AG04449 (cell line): ENCODE data around the gene ELL2.

Experiments used
- CTCF ChIA-PET: fragments of 350-600 bp; formaldehyde crosslinking; extraction: SDS; loops from one replicate; lab custom pipeline; 2021; ENCODE audit warnings: antibody characterized with exemption; lab: Yijun Ruan, JAX
- POLR2A ChIA-PET: fragments of 400-600, 350-600 bp; formaldehyde crosslinking; extraction: SDS; loops from one replicate; lab custom pipeline; 2020; ENCODE audit warnings: antibody characterized with exemption, inconsistent platforms; lab: Yijun Ruan, JAX
- DNase-seq: peaks from one replicate; pipeline ENCODE4 v3.0.0-alpha.2; 2010; ENCODE audit warnings: low read depth, low spot score
- H3K4me3 ChIP-seq: 2 replicates; pipeline ENCODE4 v1.5.1; 2011; ENCODE audit warnings: low read depth, mild to moderate bottlenecking, control low read depth, low read length
- TF ChIP-seq, protein P1 (sequence below): IDR thresholded peaks from one replicate; pipeline ENCODE4 v1.5.1; 2011; ENCODE audit warnings: mild to moderate bottlenecking, moderate library complexity, low read length, control low read depth, inconsistent platforms; ENCODE audit not compliant: insufficient read depth; ENCODE audit errors: missing control alignments

ELL2 gene

DNA sequence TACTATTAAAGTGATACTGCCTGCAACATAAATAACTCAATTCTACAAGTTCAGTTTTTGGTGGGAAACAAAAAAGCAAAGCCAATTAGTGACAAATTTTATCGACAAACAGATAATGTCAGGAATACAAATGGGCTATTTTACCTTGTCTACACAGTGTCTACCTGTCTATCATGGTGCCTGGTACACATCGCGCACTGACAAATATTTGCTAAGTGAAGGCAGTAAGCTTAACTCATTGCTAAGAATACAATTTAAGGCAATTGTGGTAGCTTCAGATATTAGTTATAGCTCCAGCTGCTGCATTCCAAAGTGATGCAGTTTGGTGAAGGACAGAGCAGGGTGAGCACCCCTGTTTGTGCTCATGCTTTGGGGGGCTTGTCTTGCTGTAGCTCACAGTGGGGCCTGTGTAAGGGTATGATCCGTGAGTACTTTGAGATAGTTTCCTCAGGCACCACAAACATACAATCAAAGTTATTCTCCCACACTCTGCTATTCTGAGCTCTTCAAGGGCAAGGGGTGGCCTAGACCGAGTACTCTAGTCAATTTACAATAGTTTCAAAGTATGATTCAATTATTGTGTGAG lies 24.7 kb downstream of the ELL2 start:
- CTCF ChIA-PET, result interaction anchor here (1.5 to 1.7 kb wide), 2 partner anchors 9 to 400 kb away, joined by 3 to 8 read pairs; no protein-coding TSS in a partner anchor
- no peak for DNase-seq
- H3K4me3 ChIP-seq, result no peak overlapping the region
- TF ChIP-seq, protein P1, sequence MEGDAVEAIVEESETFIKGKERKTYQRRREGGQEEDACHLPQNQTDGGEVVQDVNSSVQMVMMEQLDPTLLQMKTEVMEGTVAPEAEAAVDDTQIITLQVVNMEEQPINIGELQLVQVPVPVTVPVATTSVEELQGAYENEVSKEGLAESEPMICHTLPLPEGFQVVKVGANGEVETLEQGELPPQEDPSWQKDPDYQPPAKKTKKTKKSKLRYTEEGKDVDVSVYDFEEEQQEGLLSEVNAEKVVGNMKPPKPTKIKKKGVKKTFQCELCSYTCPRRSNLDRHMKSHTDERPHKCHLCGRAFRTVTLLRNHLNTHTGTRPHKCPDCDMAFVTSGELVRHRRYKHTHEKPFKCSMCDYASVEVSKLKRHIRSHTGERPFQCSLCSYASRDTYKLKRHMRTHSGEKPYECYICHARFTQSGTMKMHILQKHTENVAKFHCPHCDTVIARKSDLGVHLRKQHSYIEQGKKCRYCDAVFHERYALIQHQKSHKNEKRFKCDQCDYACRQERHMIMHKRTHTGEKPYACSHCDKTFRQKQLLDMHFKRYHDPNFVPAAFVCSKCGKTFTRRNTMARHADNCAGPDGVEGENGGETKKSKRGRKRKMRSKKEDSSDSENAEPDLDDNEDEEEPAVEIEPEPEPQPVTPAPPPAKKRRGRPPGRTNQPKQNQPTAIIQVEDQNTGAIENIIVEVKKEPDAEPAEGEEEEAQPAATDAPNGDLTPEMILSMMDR, result no peak
- POLR2A ChIA-PET, result interaction anchor here (0.7 kb wide), 1 partner anchor 177 kb away, joined by 3 read pairs; no protein-coding TSS in a partner anchor

DNA sequence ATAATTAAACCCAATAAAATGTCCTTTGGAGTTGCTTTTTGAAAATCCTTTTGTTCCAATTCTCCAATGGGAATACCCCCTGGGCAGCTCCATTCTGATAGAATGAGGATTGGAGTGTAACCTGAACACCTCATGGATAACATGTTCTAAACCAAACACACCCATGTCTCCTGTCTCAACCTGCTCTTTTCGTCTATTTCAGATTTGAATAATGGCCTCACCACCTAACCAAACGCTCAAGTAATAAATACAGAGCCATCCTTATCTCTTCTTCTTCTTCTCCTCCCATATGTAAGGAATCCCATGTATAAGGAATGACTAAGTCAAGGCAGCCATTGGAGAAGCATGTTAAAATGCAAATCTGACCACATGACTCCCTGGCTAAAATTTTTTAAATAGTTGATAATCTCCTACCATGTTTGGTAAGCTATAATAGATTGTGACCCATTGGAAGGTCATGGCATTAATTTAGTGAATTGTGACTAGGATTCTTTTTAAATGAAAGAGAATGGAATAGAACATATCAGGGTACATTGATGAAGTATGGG lies 26.0 kb downstream of the ELL2 start:
- ChIA-PET POLR2A (no interaction called here), CTCF (interaction anchor here (0.6 to 2.1 kb wide), 4 partner anchors 9 to 401 kb away, joined by 3 to 8 read pairs (median 4); no protein-coding TSS in a partner anchor)
- no peak for DNase-seq
- TF ChIP-seq, protein P1, result no peak
- no peak overlapping the region for H3K4me3 ChIP-seq

DNA sequence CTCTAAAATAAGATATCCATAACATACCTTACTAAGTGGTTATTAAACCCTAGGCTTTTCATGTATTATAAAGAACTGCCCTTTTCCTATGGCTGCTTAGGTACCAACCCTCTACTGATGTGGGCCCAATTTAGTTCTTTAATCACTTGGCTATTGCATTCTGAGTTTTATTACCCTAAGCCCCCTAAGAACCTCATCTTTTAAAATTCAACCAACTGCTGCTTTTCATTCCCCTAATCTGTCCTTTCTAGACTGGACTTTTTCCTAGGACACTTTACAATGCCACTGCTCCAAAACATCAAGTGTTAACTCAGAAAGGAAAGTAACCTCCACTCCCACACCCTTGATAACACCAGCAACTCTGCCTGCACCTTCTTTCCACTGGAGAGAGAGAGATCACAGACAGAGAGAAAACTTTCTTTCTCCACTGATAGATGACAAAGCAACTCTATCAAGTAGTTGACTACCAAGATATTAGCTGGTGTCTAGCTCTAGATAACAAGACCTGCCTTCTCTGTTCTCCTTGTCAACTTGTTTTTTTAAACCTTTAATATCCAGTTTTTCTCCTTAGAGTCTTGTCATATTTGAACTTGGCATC lies 27.3 kb downstream of the ELL2 start:
- ChIA-PET POLR2A (no interaction called here), CTCF (interaction anchor here (2.1 kb wide), 1 partner anchor 10 kb away, joined by 6 read pairs; no protein-coding TSS in a partner anchor)
- TF ChIP-seq, protein P1, result no peak
- DNase-seq, result no peak
- H3K4me3 ChIP-seq, result no peak overlapping the region

DNA sequence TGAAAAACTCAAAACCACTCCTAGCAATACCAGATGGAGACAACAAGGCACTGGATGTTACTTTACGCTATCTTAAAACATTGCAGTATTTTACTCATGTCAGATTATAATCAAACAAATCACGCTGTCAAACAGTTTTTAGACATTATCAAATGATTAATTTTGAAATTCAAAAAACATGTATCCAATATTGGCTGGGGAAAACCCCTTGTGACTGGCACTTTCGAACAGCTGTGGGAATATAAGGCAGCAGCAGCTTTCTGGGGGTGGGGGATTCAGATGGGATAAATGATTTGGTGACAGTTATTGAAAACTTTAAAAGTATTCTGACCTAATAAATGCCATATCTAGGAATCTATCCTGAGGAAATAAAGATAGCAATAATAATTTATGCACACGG lies 28.7 kb downstream of the ELL2 start:
- ChIA-PET CTCF (no interaction called here), POLR2A (no interaction called here)
- no peak for DNase-seq
- TF ChIP-seq, protein P1, result no peak
- no peak overlapping the region for H3K4me3 ChIP-seq

DNA sequence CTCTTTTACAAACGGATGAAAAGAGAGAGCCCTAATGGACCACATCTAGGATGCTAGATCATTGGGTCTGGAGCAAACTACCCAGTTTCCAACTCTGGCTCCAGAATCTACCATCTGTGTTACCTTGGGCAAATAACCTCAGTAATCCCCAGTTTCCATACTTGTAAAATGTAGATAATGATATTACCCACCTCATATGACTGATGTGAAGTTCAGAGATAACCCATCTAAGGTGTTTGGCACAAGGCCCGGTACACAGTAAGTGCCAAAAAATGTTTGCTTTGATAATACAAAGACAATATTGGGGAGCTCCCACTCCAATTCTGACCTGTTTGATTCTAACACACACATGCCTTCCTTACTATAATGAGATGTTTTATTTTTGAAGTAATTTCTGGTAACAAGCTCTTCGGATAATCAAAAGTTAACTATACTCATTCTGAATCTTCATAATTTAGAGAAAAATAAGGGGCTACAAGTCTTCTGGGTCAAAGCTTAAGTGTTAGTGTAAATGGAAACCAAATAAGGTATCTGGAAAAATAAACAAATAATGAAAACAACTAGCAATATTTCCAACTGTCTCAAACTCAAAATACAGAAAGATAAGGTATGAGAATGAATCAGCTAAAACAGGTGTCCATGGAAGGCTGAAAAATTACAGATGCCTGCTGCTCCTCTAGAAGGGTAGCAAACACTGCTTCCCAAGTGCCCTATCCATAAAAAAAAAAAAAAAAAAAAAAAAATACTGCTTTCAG lies 30.4 kb downstream of the ELL2 start:
- TF ChIP-seq, protein P1, result no peak
- DNase-seq, result no peak
- ChIA-PET POLR2A (interaction anchor here (1.2 kb wide), 1 partner anchor 30 kb away, joined by 5 read pairs; no protein-coding TSS in a partner anchor), CTCF (interaction anchor here (0.8 to 0.9 kb wide), 2 partner anchors 10 to 13 kb away, joined by 3 read pairs; no protein-coding TSS in a partner anchor)
- H3K4me3 ChIP-seq, result no peak overlapping the region
